ENCODE measurements around the gene SLC25A13. TPM values are rescaled to one million over a fixed set of nuclear protein-coding genes. Genes with fewer than 3 reads are reported as not detected.

SLC25A13 gene
- total and polyA plus RNA-seq, 2 of the 8 experiments (the other 6 are each of a cell fraction or from before 2014, with no cell fraction given), result 30.8 to 85.4 TPM

DNA sequence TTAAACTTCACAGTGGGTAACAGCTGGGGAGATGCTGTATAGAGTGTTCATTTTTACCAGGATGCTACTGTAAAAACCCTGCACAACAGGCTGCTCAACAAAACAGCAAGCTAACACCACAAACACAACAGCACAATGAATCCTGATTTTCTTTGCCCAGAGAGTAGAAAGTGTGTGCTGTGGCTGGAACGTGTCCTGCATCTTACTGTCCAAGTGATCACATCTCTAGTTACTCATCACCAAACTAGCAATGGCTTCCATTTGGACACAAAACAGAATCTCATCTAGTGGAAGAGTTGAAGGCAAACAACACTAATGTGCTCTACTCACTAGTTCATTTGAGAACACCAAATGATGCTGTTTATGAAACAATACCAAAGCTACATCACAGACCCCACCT lies 121.2 kb downstream of the SLC25A13 start (continued):
- TF ChIP-seq CHD2 (IDR thresholded peaks at IDR 0.05; ENCODE audit: low read length) (no peak), NANOG (IDR thresholded peaks at IDR 0.05; ENCODE audit: insufficient read depth, low read depth, low read length, poor library complexity, severe bottlenecking) (no peak), JUN (IDR thresholded peaks at IDR 0.05; ENCODE audit: low read depth, low read length) (no peak)

All from H1 (cell line).